H1 (cell line): ENCODE results near the gene FGF12.

Experiments used
- ASH2L ChIP-seq: fragments of 200-600, 300-600 bp; sonication (generic); IDR thresholded peaks from one replicate; pipeline ENCODE4 v1.7.1; 2017; ENCODE audit warnings: low read length
- EZH2 ChIP-seq: fragments of 200-600 bp; sonication (generic); IDR thresholded peaks from 2 replicates; pipeline ENCODE4 v1.7.1; 2012; ENCODE audit warnings: low read depth, mild to moderate bottlenecking, moderate library complexity, low read length, inconsistent platforms; ENCODE audit not compliant: severe bottlenecking
- GABPA ChIP-seq: IDR thresholded peaks from 2 replicates; pipeline ENCODE4 v1.6.1; 2011; ENCODE audit warnings: mild to moderate bottlenecking, low read length, moderate library complexity, borderline replicate concordance; ENCODE audit not compliant: insufficient read depth
- HDAC2 ChIP-seq, 2 experiments: fragments of 300-600 bp in 1 of 2; sonication (generic) in 1 of 2; IDR thresholded peaks; 2 replicates each; pipeline ENCODE4 v1.6.1; 2011 to 2012; ENCODE audit warnings: low read depth in 2 of 2, low read length in 2 of 2, mild to moderate bottlenecking in 2 of 2, moderate library complexity in 2 of 2, borderline replicate concordance in 1 of 2, inconsistent platforms in 1 of 2
- MAFK ChIP-seq: IDR thresholded peaks from 2 replicates; pipeline ENCODE4 v1.6.1; 2012; ENCODE audit warnings: low read depth, mild to moderate bottlenecking, improper control_type of control experiment, low read length
- POLR2A ChIP-seq, 2 experiments: IDR thresholded peaks; 1 replicate in 1 of 2; 2 replicates in 1 of 2; pipeline ENCODE4 v1.6.1; 2011; ENCODE audit warnings: low read depth in 2 of 2, low read length in 2 of 2, mild to moderate bottlenecking in 2 of 2; ENCODE audit errors: control extremely low read depth in 1 of 2
- POLR2AphosphoS5 ChIP-seq: IDR thresholded peaks from 2 replicates; pipeline ENCODE4 v1.6.1; 2011; ENCODE audit warnings: low read depth, low read length
- RXRA ChIP-seq: IDR thresholded peaks from 2 replicates; pipeline ENCODE4 v1.6.1; 2011; ENCODE audit warnings: low read depth, mild to moderate bottlenecking, low read length, moderate library complexity; ENCODE audit not compliant: insufficient read depth
- SIN3A ChIP-seq, 2 experiments: IDR thresholded peaks in 1 of 2; conservative IDR thresholded peaks in 1 of 2; 2 replicates each; pipeline ENCODE4 v1.6.1; 2011 to 2012; ENCODE audit warnings: low read length in 2 of 2, improper control_type of control experiment in 1 of 2, low read depth in 1 of 2, mild to moderate bottlenecking in 1 of 2
- SP4 ChIP-seq: IDR thresholded peaks from 2 replicates; pipeline ENCODE4 v1.6.1; 2012; ENCODE audit warnings: low read length, inconsistent platforms
- SUZ12 ChIP-seq: fragments of 200-600 bp; sonication (generic); IDR thresholded peaks from 2 replicates; pipeline ENCODE4 v1.6.1; 2012; ENCODE audit warnings: mild to moderate bottlenecking, inconsistent platforms, low read length, moderate library complexity, mixed read lengths
- TBP ChIP-seq: IDR thresholded peaks from 2 replicates; pipeline ENCODE4 v1.6.1; 2011; ENCODE audit warnings: low read depth, low read length, improper control_type of control experiment
- TCF12 ChIP-seq: IDR thresholded peaks from 2 replicates; pipeline ENCODE4 v1.6.1; 2011; ENCODE audit warnings: low read depth, mild to moderate bottlenecking, low read length
- TF ChIP-seq, protein P1 (sequence below), 3 experiments: IDR thresholded peaks; 1 replicate in 2 of 3; 2 replicates in 1 of 3; pipeline versions ENCODE4 v1.5.1 to v1.6.1; 2011; ENCODE audit warnings: low read length in 3 of 3, mild to moderate bottlenecking in 3 of 3, inconsistent platforms in 2 of 3, low read depth in 1 of 3, moderate library complexity in 1 of 3; ENCODE audit not compliant: insufficient read depth in 1 of 3; ENCODE audit errors: control extremely low read depth in 1 of 3

DNA sequence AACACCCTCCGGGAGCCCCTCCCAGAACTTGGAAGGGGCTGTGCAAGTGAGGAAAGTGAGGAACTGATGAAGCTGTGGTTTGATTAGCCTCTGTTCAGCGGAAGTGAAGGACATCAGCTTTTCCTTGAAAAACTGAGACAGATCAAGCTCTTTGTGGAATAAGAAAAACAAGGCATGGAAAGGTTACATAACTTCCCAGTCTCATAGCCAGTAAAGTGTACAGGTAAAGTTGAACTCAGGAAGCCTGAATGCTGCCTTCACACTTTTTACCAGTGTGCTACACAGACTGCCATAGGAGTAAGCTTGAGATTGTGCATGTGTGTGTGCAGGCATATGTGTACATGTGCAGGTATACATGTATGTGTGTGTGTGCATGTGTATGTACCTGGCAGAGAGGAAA, 293.2 kb downstream of the FGF12 start:
- TF ChIP-seq MAFK (no peak), POLR2AphosphoS5 (no peak), TBP (no peak), ASH2L (no peak), HDAC2 (IDR thresholded peaks at IDR 0.05; ENCODE audit: borderline replicate concordance in 1 of 2, low read depth in 2 of 2, low read length in 2 of 2) (no peak), TCF12 (no peak), SUZ12 (no peak), POLR2A (IDR thresholded peaks at IDR 0.05; ENCODE audit: control extremely low read depth in 1 of 2, low read depth in 2 of 2, low read length in 2 of 2) (no peak), SIN3A (conservative IDR thresholded peaks at IDR 0.05 in 1 of 2, IDR thresholded peaks at IDR 0.05 in 1 of 2; ENCODE audit: low read depth in 1 of 2, low read length in 2 of 2) (no peak), GABPA (no peak), EZH2 (no peak), SP4 (no peak), RXRA (no peak)
- TF ChIP-seq, protein P1, sequence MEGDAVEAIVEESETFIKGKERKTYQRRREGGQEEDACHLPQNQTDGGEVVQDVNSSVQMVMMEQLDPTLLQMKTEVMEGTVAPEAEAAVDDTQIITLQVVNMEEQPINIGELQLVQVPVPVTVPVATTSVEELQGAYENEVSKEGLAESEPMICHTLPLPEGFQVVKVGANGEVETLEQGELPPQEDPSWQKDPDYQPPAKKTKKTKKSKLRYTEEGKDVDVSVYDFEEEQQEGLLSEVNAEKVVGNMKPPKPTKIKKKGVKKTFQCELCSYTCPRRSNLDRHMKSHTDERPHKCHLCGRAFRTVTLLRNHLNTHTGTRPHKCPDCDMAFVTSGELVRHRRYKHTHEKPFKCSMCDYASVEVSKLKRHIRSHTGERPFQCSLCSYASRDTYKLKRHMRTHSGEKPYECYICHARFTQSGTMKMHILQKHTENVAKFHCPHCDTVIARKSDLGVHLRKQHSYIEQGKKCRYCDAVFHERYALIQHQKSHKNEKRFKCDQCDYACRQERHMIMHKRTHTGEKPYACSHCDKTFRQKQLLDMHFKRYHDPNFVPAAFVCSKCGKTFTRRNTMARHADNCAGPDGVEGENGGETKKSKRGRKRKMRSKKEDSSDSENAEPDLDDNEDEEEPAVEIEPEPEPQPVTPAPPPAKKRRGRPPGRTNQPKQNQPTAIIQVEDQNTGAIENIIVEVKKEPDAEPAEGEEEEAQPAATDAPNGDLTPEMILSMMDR (IDR thresholded peaks at IDR 0.05; ENCODE audit: control extremely low read depth in 1 of 3, insufficient read depth in 1 of 3, low read depth in 1 of 3, low read length in 3 of 3), result no peak
